ENCODE data around the gene VTI1A.
"Not testable (repeated sequence)": the region's sequence is repeated elsewhere in the genome, so short reads cannot be mapped to it uniquely, and the experiment has no call there.

VTI1A gene

DNA sequence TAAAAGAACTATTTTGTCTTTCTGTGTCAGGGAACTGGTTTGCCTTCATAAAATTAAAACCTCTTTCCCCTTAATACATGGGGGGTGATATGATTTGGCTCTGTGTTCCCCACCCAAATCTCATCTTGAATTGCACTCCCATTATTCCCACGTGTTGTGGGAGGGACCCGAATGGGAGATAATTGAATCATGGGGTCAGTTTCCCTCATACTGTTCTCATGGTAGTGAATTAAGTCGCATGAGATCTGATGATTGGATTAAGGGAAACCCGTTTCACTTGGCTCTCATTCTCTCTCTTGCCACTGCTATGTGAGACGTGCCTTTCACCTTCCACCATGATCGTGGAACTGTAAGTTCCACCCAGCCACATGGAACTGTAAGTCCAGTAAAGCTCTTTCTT lies 142.1 kb downstream of the VTI1A start:
- no peak for DNase-seq

GRCh38 chr10:112590786-112591185 lies 143.8 kb downstream of the VTI1A start:
- DNase-seq, result not testable (repeated sequence)

- DNase-seq, result no peak
Measured at GRCh38 chr10:112593023-112593422, 146.0 kb downstream of the VTI1A start.

DNA sequence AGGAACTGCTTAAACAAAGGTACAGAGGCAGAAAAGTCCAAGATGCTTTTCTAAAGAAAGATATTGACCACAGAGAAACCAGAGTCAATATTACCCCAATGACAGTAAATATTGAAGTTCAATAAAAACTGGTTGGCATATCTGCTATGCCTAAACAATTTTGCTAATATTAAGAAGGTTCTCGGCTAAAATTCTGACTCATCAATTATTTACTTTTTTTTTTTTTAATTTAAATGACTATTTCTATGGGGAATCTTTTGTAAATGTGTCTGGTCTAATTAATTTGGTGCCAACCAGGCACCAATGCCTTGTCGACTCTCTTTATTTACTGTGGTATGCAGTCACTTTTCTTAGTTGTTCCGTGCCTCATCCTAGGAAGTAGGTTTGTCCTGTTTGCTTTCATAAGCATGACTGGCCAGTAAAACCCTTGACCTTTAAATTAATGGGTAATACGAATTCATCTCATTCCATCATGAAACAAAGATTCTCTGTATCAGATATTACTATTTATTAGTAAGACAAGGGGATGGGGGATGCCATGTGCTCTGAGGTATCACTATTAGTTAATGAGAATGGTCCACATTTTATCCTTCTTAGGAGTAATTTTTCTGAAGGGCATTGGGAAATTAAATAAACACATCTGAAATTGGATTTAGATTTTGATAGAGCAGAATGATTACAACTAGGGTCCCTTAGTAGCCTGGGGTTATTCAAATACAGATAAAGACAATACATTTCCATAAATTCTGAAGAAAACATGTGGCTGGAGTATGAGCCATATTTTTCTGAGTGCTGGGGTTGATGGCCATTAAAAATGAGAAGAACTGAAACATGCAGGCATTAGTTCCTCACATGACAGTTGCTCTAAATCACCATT lies 154.4 kb downstream of the VTI1A start:
- no peak for DNase-seq

DNA sequence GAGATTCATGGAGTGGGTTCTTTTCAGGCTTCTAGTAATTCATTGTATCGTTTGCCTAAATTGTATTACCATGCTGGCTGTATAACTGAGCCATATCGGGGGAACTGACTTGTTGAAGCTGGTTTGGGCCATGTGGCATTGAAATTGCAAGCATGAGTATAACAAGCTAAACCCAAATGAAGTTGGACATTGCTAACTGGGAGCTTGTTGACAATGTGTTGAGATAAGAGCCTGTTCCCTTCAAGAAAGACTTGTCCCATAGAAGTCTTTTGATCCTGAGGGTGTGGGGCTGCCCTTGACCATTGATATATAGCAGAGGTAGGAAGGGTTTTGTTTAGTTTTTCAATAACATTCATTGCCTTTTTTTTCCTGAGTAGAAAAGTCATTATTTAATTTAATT lies 156.0 kb downstream of the VTI1A start:
- no peak for DNase-seq

DNA sequence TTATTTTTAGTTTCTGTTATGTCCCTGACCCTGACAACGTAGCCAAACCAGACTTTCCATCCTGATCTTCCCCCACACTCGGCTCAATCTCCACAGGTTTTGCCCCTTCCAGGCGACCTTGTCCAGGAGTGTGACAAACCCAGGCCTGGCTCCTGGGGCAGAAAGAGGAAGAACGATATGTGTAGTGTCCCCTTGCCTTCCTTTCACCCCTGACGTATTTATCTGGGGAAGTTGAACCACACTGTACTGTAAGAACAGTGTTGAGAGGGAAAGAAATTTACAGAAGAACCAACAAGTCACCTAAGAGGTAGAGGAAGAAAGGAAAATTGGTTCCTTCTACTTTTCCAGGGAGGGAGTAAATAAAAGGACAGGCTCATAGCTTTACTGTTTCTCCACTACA lies 158.0 kb downstream of the VTI1A start:
- no peak for DNase-seq

- no peak for DNase-seq
Measured at GRCh38 chr10:112607506-112607905, 160.5 kb downstream of the VTI1A start.

GRCh38 chr10:112613620-112614019 lies 166.6 kb downstream of the VTI1A start:
- DNase-seq, result no peak

DNA sequence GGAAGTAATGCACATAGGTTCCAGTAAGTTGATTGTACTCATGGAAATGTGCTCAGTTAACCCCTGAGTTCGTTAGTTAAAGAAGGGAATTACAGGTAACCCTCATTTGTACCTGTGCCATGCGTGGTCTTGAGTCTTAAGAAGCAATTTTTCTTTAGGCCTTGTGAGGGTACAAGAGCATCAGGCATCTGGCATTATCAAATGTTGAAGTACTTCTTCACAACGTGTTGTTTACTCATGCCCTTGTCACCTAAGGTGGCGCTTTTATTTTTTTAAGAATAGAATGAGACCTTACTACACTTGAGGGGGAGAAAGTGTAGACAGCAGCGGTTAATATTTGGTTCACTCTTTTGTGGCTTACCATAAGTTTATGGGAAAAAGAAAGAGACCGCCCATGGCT lies 167.1 kb downstream of the VTI1A start:
- no peak for DNase-seq

- DNase-seq, result no peak
Measured at GRCh38 chr10:112614586-112614985, 167.6 kb downstream of the VTI1A start.

- DNase-seq, result no peak
Measured at GRCh38 chr10:112615269-112615668, 168.3 kb downstream of the VTI1A start.

GRCh38 chr10:112616647-112617046 lies 169.6 kb downstream of the VTI1A start:
- no peak for DNase-seq

DNA sequence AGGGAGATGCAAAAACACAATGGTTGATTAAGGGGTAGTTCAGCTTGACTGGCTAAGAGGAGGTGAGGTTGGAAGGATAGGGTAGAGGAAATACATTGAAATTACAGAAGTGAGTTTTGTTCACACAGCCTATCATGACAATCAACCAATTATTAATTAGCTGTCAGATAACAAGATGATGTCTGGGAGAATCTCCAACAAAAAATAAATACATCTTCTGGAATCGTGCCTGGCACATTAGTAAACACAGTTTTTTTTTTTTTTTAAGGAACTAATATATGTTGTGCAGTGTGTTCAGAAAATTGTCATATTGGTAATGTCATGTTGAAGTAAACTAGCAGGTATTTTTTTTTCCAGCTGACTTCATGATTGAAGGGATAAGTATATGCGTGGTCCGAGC lies 171.8 kb downstream of the VTI1A start:
- no peak for DNase-seq

DNA sequence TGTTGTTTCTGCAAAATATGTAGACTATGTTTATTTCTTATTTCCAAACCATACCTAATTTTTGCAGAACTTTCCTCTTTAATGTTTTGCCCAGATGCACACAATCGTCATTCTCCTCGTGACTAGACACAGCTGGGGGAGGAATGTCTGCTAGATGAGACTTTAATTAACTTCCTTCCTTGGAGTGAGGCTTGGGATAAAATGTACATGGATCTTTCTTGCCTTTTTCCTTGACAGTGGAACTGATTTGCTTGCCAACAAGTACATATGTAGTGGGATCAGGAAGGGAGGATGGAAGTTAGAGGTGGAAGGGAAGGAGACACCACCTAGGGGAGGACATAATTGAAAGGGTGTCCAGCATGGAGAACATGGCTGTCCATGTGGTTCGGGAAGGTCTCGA lies 172.5 kb downstream of the VTI1A start:
- no peak for DNase-seq

DNA sequence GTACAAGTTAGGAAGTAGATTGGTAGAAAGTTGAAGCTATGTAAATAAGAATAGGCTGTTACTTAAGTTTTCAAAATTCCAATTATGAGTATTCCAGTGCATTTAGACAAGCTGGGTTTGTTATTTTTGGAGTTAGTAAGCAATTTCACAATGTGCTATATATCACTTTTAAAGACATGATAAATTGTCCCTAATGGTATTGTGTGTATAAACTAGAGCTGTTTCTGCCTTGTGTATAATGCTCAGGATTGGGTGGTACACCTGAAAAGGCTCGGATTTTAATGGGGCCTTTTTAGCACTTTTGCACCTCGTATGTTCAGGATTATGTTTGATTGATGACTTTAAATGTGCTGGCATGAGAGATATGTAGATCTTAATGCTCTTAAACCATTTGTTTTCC lies 175.8 kb downstream of the VTI1A start:
- no peak for DNase-seq

GRCh38 chr10:112624546-112625048 lies 177.6 kb downstream of the VTI1A start:
- no peak for DNase-seq

GRCh38 chr10:112628951-112629609 lies 182.1 kb downstream of the VTI1A start:
- no peak for DNase-seq

DNA sequence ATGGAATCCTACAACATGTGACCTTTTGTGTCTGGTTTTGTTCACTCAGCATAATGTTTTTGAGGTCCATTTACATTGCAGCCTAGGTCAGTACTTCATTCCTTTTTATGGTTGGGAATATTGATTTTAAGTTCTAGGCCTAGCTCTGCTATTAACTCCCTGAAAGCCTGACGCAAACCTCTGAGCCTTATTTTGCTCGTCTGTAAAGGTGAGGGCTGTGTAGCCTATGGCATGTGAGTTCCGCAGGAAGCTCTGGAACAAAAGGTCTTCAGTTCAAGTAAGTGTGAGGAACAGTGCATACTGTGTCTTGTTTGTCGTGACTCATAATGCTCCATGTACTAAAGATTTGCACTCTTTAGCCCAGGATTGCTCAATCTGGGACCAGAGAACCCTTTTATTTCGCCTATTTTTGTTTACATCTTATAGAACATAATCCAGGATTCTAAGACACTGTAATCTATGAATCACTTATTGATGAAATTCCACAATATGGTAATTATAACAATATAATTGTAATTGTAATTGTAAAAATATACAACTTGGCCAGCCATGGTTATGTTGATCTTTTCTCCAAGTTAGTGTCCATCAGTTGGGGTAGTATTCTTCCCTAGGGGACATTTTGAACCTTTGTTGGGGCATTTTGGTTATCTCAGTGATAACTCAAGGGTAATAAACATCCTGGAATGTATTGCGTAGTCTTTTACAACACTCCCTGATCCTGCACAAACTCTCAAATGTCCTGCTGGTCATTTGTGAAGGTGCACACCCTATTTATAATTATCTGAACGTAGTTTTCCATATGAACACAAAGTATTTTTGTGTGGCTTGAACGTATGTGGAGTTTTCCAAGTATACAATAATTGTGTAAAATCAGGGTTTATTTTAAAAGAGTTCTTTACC lies 184.7 kb downstream of the VTI1A start:
- DNase-seq, result no peak

- DNase-seq, result no peak
Measured at GRCh38 chr10:112634096-112634830, 187.2 kb downstream of the VTI1A start.

DNA sequence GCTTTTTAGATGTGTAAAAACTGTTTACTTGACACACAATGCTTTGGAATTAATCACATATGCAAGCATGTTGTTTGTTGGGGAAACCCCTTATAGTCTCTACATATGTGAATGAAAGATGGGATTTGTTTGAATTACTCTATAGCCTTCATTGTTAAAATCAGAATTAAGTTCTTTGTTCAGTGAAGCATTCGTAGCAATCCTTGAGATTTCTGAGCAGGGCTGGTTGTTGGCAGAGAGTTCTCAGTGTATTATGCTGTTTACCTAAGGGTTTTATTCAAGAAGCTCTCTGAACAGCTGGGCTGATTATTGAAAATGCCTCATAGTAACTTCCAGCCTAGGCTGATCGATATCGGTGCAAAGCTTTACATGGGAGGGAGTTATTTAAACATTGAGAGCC lies 190.9 kb downstream of the VTI1A start:
- no peak for DNase-seq

- DNase-seq, result no peak
Measured at GRCh38 chr10:112639298-112639697, 192.3 kb downstream of the VTI1A start.

DNA sequence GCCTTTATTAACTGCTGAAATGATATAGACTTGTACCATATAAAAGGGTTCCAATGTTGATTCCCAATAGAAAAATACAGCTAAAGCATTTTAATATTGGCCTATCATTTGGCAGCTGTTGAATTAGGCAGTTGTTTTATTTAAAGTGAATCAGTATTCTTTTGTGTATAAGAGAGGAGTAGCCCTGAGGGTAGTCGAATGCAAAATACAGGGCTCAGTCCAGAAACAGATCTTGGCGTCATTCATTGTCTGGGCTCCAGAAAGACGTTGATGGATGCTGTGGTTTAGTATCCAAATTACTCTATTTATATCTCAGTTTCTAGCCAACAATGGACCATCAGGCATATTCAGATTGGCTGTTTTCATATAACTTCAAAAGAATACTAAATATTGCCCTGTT lies 193.6 kb downstream of the VTI1A start:
- DNase-seq, result no peak
